SU-DHL-6 (cell line): ENCODE results near the gene TRNT1.

Experiments used
- H2AFZ ChIP-seq: fragments of 200-600 bp; sonication (generic); 2 replicates; pipeline ENCODE4 v1.6.1; 2014; ENCODE audit warnings: low read depth, mild to moderate bottlenecking, moderate library complexity, mixed read lengths, antibody characterized with exemption, low read length; ENCODE audit not compliant: severe bottlenecking
- H3F3A ChIP-seq: fragments of 200-600 bp; shearing (Covaris generic); 2 replicates; pipeline ENCODE4 v1.6.0; 2016; ENCODE audit warnings: antibody characterized with exemption, mild to moderate bottlenecking; ENCODE audit not compliant: insufficient read depth
- H3K27ac ChIP-seq: fragments of 200-600 bp; sonication (generic); 2 replicates; pipeline ENCODE4 v1.5.1; 2016; ENCODE audit warnings: low read depth, mild to moderate bottlenecking, low read length, moderate library complexity, mixed read lengths
- H3K27me3 ChIP-seq: fragments of 200-600 bp; sonication (generic), shearing (Covaris generic); 2 replicates; pipeline ENCODE4 v1.6.0; 2014; ENCODE audit warnings: mild to moderate bottlenecking, low read length
- H3K36me3 ChIP-seq: fragments of 200-600 bp; sonication (generic); 2 replicates; pipeline ENCODE4 v1.6.1; 2014; ENCODE audit warnings: mild to moderate bottlenecking, low read length, mixed read lengths
- H3K4me2 ChIP-seq: fragments of 300-600, 200-600 bp; shearing (Covaris generic), sonication (generic); 2 replicates; pipeline ENCODE4 v1.6.0; 2014; ENCODE audit warnings: low read length, low read depth, mild to moderate bottlenecking; ENCODE audit not compliant: poor library complexity, severe bottlenecking
- H3K4me3 ChIP-seq: fragments of 200-600 bp; sonication (generic); 2 replicates; pipeline ENCODE4 v1.5.1; 2014; ENCODE audit warnings: antibody characterized with exemption, low read length, mild to moderate bottlenecking, mixed read lengths; ENCODE audit not compliant: insufficient read depth, poor library complexity, severe bottlenecking
- H3K79me2 ChIP-seq: fragments of 200-600 bp; sonication (generic); 2 replicates; pipeline ENCODE4 v1.6.1; 2014; ENCODE audit warnings: mild to moderate bottlenecking, low read length, moderate library complexity; ENCODE audit not compliant: insufficient read depth
- H3K9ac ChIP-seq: fragments of 200-600 bp; sonication (generic); 2 replicates; pipeline ENCODE4 v1.7.0; 2014; ENCODE audit warnings: mild to moderate bottlenecking, low read length
- H3K9me2 ChIP-seq: fragments of 200-600 bp; sonication (generic); replicated peaks from 2 replicates; pipeline ENCODE4 v1.6.1; 2014; ENCODE audit warnings: low read length; ENCODE audit not compliant: insufficient read depth
- H3K9me3 ChIP-seq: fragments of 200-600 bp; sonication (generic); 2 replicates; pipeline ENCODE4 v1.6.1; 2014; ENCODE audit warnings: low read length, mixed read lengths; ENCODE audit not compliant: insufficient read depth
- H4K20me1 ChIP-seq: fragments of 200-600 bp; sonication (generic); 2 replicates; pipeline ENCODE4 v1.6.1; 2014; ENCODE audit warnings: low read depth, mild to moderate bottlenecking, antibody characterized with exemption, low read length, moderate library complexity, mixed read lengths
- CTCF ChIP-seq: fragments of 200-600 bp; sonication (generic); IDR thresholded peaks from one replicate; pipeline ENCODE4 v1.5.1; 2017; ENCODE audit warnings: antibody characterized with exemption, mild to moderate bottlenecking, low read length, moderate library complexity; ENCODE audit not compliant: insufficient read depth, poor library complexity, severe bottlenecking
- EZH2phosphoT487 ChIP-seq: fragments of 200-600 bp; sonication (generic), shearing (Covaris generic); conservative IDR thresholded peaks from 2 replicates; pipeline ENCODE4 v1.6.1; 2018; ENCODE audit warnings: mild to moderate bottlenecking, antibody characterized with exemption, low read length, moderate library complexity, mixed read lengths

Gene TRNT1

GRCh38 chr3:3191675-3192285 lies 65.0 kb downstream of the TRNT1 start:
- Histone ChIP-seq H3F3A (no peaks in the 10 kb centered on the region), H3K79me2 (no peaks in the 10 kb centered on the region), H4K20me1 (no peaks in the 10 kb centered on the region), H3K27ac (no peak overlapping the region), H3K4me2 (no peak overlapping the region), H3K4me3 (no peak overlapping the region), H3K9ac (no peak overlapping the region), H3K9me3 (no peaks in the 10 kb centered on the region), H3K9me2 (no peaks in the 10 kb centered on the region), H2AFZ (no peak overlapping the region), H3K27me3 (no peaks in the 10 kb centered on the region), H3K36me3 (no peaks in the 10 kb centered on the region)
- TF ChIP-seq CTCF, result no peak

DNA sequence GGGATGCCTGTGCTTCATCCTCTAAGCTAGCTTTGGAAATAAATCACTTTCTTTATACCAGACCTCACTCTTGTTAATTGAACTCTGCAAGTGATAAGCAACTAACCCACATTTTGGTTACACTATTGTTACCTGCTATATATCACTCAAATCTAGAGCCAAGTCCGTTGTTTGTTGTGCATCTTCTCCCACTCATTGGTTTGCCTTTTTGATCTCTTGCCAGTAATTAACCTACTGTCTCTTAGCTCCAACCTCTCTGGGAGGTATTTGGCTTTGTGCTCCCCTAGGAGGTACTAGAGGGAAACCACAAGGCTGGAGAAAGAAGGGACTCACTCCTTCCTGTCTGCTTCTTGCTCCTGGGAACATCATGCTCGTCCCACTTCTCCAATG lies 65.5 kb downstream of the TRNT1 start:
- H3K4me2 ChIP-seq, result no peak overlapping the region
- no peaks in the 10 kb centered on the region for H3K9me3 ChIP-seq
- H3K4me3 ChIP-seq, result no peak overlapping the region
- H3F3A ChIP-seq, result no peaks in the 10 kb centered on the region
- H3K79me2 ChIP-seq, result no peaks in the 10 kb centered on the region
- no peaks in the 10 kb centered on the region for H4K20me1 ChIP-seq
- H3K27ac ChIP-seq, result no peak overlapping the region
- H3K9ac ChIP-seq, result no peak overlapping the region
- no peak overlapping the region for H2AFZ ChIP-seq
- H3K27me3 ChIP-seq, result no peaks in the 10 kb centered on the region
- no peaks in the 10 kb centered on the region for H3K9me2 ChIP-seq
- TF ChIP-seq CTCF, result no peak
- no peak for TF ChIP-seq EZH2phosphoT487
- no peaks in the 10 kb centered on the region for H3K36me3 ChIP-seq

- H3K9ac ChIP-seq, result no peak overlapping the region
- H4K20me1 ChIP-seq, result no peaks in the 10 kb centered on the region
Observed at GRCh38 chr3:3194861-3195260, 68.1 kb downstream of the TRNT1 start.

More at GRCh38 chr3:3194861-3195260, 68.1 kb downstream of the TRNT1 start:
- H3K9me3 ChIP-seq, result no peaks in the 10 kb centered on the region
- no peaks in the 10 kb centered on the region for H3K27me3 ChIP-seq
- no peak overlapping the region for H3K4me3 ChIP-seq
- H3K36me3 ChIP-seq, result no peaks in the 10 kb centered on the region
- H3K79me2 ChIP-seq, result no peaks in the 10 kb centered on the region
- no peak for TF ChIP-seq CTCF
- TF ChIP-seq EZH2phosphoT487, result no peak
- no peak overlapping the region for H2AFZ ChIP-seq
- no peaks in the 10 kb centered on the region for H3K9me2 ChIP-seq
- H3K27ac ChIP-seq, result no peak overlapping the region
- no peaks in the 10 kb centered on the region for H3F3A ChIP-seq
- no peak overlapping the region for H3K4me2 ChIP-seq
